Activated CD4-positive, alpha-beta T cell treated with anti-CD3 and anti-CD28 coated beads, Interleukin-2, amount 50 U/mL, for 24 hours (primary cell): ENCODE results near the gene MLLT10.
"Not testable (repeated sequence)": the region's sequence is repeated elsewhere in the genome, so short reads cannot be mapped to it uniquely, and the experiment has no call there.

ENCODE experiments used
- DNase-seq, 2 donors: peaks; one replicate each; pipeline ENCODE4 v3.0.0-alpha.2; 2020; ENCODE audit warnings: low read depth in 1 of 2, low spot score in 1 of 2

MLLT10 gene

DNA sequence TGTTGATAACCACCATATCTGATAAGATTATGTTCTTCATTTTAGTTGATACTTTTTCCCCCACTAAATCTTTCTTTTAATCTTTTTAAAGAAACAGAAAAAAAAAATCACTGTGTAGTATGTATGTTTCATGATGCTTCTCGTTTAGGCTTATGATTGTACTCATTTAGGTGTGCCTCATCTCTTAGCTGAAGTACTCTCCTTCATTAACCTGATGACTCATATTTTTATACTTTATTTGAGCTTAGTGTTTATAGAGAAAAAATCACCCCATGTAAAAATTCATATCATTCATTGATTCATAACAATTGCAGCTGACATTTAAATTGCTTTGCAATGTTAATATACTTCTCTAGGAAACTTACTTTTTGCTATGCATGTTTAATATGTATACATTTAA, 158.9 kb downstream of the MLLT10 start:
- no peak for DNase-seq

DNA sequence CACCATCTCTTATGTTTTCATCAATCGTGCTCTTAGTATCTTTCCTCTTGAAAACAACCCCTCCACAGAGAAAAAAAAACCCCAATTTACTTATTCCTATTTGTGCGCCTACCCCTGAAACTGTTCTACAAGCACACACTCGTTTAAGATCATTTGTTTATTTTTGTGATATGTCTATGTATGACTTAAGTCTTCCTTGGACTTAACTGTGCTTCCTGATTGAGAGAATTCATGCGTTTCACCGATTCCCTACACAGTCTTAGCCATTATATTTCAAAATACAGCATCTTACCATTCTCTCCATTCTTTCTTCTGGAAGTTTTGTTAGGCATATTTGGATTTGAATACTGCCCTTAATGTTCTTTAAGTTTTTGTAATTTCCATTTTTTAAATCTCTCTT, 159.4 kb downstream of the MLLT10 start:
- no peak for DNase-seq

DNA sequence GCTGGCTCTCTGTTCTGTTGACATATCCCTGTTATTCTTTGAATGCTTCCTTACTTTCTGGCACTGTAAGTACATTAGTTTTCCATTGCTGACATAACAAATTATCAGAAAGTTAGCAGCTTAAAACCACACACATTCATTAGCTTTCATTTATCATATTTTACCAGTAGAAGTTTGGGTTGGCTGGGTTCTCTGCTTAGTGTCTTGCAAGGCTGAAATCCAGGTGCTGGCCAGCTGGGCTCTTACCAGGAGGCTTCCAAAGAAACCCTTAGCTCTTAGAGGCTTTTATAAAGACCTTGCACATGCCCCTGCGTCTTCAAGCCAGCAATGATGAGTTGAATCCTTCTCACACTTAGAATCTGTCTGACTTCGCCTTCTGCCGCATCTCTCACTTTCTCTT, 160.6 kb downstream of the MLLT10 start:
- DNase-seq = no peak

DNA sequence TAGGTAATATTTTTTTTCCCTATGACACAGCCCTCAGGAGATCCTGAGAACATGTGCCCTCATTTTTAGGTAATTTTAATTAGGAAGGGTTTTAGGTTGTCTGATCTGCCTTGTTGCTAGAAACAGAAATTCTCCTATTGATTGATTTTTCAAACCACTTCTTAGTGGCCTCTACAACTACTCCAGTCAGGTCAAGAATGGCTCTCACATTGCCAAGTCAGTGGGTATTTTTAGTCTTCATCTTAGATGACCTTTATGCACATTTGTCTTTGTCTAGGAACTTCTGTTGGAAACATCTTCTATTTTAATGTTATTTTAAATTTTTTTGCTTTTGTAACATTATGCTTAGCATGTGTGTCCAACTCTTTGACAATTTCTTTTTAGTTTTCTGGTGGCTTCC, 162.3 kb downstream of the MLLT10 start:
- no peak for DNase-seq

DNA sequence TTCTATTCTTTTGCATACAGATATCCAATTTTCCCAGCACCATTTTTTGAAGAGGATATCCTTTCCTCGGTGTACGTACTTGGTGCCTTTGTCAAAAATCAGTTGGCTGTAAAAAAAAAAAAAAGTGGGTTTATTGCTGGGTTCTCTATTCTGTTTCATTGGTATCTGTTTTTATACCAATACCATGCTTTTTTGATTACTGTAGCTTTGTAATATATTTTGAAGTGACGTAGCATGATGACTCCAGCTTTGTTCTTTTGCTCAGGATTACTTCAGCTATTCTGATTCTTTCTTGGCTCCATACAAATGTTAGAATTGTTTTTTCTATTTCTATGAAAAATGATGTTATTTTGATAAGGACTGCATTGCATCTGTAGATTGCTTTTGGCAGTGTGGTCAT, 165.5 kb downstream of the MLLT10 start:
- DNase-seq = no peak

DNA sequence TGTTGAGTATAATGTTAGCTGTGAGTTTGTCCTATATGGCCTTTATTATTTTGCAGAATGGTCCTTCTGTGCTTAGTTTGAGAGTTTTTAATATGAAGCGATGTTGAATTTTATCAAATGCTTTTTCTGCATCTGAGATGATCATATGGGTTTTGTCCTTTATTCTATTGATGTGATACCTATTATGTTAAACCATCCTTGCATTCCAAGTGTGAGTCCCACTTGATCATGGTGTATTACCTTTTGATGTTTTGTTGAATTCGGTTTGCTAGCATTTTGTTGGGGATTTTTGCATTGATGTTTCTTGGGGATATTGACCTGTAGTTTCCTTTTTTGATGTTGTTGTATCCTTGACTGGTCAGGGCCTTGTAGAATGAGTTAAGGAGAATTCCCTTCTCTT, 166.4 kb downstream of the MLLT10 start:
- no peak for DNase-seq

DNA sequence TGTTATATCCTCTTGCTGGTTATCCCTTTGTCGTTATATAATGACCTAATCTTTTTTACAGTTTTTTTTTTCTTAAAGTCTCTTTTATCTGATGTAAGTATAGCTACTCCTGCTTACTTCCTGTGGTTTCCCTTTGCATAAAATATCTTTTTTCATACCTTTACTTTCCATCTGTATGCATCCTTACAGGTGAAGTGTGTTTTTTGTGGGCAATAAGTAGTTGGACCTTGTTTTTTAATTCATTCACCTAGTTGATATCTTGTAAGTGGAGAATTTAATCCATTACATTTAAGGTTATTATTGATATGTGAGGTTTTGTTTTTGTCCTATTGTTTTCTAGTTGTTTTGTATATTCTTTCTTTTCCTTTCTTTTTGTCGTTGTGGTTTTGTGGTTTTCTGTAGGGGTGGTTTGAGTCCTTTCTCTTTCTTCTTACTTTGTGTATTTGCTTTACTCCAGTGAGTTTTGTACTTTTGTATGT, 168.6 kb downstream of the MLLT10 start:
- no peak for DNase-seq

DNA sequence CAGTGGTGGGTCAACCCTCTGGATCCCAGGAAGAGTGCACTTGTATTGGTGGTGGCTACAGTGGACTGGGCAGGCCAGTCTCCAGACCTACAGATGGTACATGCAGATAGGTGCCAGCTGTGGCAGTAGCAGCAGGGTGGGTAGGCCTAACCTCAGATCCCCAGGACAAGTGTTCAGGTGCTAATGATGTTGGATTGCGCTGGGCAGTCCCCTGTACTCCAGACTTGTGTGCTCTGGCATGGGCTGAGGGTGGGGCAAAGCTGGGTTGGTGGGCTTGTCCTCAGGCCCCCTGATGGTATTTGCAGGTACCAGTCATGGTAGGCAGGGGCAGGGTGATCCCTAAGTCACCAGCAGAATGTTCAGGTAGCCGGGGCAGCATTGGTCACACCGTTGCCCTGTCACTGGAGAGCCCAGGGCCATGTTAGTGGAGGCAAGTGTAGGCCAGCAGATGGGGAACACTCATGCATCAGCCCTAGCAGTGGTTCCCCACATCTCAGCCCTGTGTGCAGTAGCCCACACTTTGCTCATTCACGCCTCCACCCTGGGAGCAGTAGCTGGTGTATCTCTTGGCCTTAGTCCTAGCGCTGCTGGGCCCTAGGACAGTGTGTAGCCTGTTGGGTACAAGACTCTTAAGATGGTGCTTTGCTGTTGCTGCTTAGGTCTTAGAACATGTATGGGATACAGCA, 171.3 kb downstream of the MLLT10 start:
- no peak for DNase-seq

DNA sequence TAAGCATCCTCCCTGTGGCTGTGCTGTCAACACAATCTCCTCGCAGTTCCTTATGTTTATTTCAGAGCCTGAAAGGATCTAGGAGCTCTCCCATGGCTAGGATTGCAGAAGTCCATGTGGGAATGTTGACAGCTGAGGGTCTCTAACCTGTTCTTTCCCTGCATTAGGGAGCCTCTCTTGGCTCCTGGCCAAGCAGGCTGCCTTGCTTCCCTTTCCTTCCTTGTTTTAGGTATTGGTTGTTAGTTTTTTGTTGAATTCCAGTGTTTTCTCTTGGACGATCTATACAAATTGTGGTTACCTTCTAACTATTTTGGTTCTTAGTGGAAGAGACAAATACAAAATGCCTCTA, 171.8 kb downstream of the MLLT10 start:
- DNase-seq = no peak

DNA sequence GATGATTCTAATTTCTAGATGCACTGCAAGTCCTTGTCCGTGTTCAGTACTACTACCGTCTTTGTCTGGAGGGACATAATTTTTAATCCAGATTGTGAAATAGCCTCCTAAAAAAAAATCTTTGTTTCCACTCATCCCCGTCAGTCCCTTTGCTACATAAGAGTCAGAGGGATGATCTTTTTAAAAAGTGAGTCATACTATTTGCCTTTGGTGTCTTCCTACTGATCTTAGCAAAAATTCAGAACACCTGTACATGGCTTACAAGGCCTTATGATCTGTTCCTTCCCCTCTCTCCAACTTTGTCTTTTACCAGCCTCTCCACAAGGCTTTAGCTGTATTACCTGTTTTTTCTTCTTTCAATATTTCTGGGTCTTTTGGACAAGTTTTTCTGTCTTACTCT, 173.5 kb downstream of the MLLT10 start:
- DNase-seq = no peak

DNA sequence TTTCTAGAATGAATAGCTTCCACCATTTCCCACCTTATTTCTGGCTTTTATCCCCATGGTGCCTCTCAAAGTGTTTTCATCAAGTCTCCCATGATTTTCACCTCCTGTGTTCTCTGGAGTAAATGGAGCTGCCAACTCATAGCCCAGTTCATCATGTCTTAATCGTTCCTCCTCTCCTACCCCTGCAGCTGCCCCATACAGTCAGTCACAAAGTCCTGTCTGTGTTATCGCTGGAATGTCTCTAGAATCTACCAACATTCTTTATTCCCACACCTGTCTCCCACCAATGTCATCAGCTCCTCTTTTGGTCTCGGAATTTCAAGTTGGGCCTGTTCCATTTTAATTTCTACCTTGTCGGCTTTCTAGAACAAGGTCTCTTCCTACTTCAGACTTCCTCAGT, 178.9 kb downstream of the MLLT10 start:
- no peak for DNase-seq

DNA sequence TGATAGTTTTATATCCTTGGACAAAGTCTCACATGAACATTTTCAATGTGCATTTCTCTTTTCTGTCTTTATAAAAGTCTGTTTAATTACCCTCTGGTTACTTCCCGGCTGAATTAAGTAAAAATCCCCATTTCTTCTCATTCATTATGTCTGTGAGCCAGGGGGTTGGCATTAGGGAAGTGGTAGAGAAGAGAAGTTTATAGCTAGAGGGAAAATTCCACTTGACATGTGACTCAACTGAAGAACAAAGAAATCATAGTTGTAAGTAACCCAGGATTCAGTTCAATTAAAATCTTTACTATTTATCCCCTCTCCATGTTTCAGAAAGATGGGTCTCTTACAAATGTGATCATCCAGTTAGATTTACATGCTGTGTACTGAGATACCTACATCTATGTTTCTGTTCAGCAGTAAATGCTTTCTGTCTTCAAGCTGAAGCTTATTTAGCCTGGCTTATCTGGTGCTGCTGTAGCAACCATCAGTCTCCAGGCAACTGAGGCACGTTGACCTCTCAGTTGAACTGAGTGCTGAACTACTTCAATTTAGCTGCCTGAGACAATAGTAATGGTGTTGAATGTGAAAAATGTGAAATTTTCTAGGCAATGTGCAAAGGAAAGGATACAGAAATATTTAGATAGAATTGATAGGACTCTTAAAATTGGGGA, 181.6 kb downstream of the MLLT10 start:
- DNase-seq = no peak

DNA sequence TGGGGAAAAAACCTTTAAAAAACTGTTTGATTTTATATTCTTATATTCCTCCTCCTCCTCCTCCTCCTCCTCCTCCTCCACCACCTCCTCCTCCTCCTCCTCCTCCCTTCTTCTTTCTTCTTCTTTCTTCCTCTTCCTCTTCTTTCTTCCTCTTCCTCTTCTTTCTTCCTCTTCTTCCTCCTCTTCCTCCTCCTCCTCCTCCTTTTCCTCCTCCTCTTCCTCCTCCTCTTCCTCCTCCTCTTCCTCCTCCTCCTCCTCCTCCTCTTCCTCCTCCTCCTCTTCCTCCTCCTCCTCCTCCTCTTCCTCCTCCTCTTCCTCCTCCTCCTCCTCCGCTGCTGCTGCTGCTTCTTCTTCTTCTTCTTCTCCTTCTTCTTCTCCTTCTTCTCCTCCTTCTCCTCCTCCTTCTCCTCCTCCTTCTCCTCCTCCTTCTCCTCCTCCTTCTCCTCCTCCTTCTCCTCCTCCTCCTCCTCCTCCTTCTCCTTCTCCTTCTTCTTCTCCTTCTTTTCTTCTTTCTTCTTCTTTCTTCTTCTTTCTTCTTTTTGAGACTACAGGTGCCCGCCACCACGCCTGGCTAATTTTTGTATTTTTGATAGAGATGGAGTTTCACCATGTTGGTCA, 183.5 kb downstream of the MLLT10 start:
- DNase-seq = not testable (repeated sequence)

DNA sequence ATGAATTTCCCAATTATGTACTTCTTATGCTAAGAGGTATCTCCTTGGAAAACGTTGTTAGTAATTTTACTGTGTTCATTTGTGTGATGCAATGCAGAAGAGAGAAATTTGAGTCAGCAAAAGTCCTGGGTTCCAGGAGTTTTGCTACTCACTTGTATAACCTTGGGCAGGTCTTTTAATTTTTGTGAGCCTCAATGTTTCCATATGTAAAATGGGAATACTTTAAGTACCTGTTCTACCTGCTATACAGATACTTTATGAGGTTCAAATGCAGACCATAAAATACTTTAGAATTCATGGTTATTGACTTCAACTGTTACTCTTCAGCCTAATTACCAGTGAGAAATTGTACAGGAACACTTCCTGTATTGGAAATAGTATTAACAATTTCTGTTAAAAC, 185.5 kb downstream of the MLLT10 start:
- DNase-seq = no peak

DNA sequence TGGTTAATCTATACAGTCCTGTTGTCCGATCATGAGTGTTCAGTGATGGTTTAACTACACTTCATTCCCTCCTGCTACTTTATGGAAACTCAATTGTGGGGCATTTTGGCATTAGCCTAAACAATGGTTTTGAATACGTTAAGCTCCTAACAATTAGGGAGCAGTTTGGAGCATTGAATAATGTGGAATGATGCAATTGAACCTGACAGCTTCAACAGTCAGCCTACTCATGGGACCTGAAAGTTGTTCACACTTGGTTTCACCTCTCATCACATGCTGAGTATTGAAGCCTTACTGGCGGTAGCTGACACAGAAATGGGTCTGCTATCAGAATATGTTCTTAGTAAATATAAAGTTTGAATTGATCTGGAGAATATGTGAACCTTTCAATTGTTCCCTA, 186.1 kb downstream of the MLLT10 start:
- no peak for DNase-seq

DNA sequence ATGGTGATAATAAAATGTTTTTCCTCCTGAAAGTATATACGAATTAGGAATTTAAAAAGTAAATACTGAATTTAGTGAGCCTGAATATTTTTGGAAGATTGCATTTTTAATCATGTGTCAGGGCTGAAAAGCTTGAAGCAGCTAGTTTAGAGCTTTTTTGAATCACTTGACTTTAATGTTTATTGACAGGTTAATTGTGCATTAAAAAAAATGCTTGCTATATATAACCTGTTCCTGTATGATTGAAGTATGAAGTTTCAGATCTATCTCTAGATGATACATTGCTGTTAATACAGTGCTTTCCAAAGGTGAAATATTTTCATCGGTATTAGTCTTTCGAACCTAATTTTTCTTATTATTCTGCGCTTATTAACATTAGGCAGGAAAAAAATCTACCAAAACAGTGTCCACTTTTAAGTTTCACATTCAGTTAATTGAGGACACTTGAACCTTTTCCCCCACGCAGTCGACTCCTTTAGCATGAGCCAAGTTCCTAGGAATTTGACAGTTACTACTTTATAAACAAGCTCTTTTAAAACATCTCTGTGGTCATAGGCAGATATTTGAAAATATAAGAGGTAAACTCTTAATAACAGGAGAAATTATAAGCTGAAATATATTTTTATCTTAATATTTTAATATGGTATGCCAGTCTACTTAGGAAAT, 187.1 kb downstream of the MLLT10 start:
- no peak for DNase-seq

DNA sequence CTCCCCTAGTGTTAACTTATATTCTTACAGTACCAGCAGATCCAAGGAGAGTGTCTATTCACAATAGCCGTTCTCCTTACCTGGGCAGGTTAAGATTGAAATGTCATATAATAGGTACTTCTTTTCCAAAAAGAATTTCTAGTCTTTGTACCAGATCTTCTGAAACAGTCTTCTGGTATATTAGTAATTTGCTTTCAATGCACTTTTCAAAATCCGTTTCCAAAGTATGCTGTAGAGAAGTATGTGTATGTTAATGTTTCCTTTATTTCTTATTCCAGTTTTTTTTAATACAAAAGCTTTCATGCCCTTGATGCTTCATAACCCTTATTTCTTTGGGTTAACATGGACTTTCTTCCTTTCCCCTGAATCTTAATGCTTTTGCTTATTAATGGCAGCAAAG, 188.2 kb downstream of the MLLT10 start:
- no peak for DNase-seq

DNA sequence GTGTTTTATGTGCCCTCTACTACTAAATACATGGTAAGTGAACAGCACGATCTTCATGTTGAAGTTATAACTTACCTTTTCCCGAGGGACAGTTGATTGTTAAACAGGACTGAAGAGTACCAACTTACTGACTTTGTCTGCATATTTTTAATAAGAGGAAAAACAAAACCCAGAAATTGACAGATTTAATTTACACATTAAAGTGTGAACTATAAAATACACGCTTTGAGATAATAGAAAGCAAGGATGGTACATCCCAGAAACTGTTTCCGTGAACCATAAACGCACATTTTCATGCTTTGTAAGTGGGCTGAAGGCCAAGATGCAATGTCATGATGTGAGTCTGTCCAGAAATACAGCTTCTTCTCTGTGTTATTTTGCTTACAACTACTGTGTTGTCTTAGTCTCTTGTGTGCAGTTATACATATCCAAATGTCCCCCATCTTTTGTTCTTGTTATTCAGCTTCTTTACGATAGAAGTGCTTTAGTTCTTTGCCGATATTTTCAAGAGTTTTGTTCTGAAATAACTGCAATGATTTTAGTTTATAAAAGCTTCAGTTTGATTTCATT, 190.1 kb downstream of the MLLT10 start:
- no peak for DNase-seq

DNA sequence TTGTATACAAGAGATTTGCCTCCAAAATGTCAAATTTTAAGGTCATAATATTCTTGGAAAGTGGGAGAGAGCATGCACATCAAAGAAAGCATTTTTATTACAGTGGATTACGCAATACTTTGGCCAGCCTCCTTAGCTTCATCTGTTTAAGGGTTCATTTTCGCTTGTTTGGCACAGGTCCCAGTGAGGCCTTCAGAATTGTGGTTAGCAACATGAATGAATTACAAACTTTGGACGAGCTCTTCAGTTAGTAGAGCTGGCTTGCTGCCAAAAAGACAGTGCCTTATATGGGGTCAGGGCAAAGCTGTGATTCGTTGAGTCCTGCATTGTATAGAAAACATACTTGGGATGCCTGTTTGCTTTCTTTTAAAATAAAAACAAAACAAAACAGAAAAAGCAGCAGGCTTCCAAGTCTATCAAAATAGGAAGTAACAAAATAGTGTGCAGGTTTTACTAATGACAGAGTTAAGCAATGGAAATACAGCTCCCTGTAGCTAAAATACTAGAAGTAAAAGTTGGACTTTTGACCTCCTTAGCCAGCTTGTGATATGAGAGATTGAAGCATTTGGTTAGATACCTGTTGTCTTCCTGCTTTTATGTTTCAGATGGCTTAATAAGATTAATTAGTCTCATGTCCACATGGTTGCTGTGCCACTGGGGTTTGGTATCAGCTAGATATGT, 190.8 kb downstream of the MLLT10 start:
- peak in 1 of 2 donors; percentile 15 for DNase-seq

DNA sequence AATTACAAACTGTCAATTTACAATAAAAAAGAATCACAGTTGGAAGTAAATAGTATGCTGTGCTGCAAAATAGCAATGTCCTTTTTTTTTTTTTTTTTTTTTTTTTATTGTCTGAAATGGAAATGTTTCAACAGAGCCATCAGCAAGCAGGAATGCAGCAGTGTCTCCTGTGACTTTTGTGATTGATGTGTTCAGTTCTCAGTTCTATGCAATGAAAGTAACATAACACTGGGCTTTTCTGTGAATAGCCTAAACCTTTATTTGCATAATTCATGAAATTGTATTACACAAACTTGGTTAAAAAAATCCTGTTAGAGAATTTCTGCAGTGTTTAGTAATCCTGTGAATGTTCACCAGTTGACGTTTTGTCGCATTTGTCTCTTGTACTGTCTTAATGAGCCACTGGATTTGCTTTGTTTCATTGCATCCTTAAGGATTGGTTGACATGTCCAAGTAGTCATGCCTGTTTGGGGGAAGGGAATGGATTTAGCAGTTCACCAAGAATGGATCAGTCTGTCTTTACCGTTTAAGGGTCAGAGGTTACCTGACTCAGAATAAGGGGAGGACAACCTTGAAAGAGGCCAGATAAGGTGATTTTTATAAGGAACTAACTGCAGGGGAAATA, 192.7 kb downstream of the MLLT10 start:
- no peak for DNase-seq
